HK-2 (cell line): ENCODE data around the gene TUT4.

Source experiments
- DNase-seq: peaks from one replicate; pipeline ENCODE4 v3.0.0-alpha.2; 2018; ENCODE audit not compliant: unreplicated experiment

Gene TUT4

DNA sequence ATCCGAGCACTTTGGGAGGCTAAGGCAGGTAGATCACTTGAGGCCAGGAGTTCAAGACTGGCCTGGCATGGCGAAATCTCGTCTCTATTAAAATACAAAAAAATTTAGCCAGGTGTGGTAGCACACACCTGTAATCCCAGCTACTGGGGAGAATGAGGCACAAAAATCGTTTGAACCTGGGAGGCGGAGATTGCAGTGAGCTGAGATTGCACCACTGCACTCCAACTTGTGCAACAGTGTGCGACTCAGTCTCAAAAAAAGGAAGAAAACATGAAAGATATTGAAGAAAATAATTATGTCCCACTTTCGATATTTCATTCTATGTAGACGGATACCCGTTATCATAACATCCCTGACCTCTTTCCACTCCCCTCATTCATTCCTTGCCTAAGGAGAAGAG lies 19.2 kb downstream of the TUT4 start:
- no peak for DNase-seq

DNA sequence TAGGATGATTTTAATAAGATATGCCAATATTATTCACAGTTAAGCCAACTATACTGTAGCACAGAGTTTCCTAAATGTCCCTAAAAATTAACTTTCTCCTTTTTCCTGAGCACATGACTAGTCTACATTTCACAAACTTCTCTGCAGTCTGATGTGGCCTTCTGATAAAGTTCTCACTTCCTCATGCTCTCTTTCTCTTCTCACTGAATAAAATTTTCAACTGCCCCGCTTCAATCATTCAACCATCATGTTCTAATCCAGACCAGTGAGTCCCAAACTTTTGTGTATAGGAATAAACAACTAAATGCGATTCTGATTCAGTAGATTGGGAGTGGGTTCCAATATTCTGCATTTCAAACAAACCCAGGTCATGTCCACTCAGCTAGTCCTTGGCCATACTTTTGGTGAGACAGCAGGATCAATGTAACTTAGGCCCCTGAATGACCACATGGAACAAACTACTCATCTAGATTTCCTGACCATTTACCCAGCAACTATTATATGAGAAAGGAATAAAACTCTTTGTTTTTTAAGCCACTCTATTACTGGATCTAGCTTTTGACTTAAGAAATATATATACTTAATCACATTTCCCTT lies 20.1 kb downstream of the TUT4 start:
- DNase-seq: no peak

DNA sequence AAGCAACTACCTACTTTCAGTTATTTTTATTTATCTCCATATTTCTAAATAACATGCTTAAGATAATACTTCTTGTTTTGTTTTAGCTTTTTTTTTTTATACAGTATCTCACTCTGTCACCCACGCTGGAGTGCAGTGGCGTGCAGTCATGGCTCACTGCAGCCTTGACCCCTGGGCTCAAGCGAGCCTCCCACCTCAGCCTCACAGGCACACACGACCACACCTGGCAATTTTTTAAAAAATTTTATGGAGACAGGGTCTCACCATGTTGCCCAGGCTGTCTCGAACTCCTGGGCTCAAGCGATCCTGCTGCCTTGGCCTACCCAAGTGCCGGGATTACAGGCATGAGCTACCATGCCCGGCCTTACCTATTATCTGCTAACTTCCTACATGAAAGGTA lies 20.6 kb downstream of the TUT4 start:
- DNase-seq: no peak

DNA sequence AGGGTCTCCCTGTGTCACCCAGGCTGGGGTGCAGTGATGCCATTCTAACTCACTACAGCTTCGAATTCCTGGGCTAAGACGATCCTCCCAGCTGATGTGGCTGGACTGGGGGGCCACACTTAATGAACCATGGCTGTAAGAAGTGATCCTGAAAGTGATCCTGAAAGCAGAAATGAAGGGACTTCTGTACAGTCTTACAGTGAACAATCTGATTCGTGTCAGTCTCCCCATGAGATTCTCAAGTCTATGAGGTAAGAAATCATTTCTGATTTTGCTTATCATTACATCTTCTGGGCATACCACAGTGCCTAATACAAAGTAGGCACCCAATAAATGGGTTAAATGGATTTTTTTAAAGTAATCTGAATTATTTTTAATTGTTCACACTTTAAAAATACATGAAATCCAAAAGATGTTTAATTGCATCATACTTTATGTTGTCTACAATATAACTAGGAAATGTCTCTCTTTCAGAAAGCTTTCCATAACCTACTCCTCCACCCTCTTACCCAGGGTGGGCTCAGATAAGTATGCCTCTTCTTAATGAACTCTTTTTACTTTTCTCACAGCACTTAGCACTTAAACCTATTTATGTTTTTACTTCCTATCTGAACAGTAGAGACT lies 21.5 kb downstream of the TUT4 start:
- no peak for DNase-seq

DNA sequence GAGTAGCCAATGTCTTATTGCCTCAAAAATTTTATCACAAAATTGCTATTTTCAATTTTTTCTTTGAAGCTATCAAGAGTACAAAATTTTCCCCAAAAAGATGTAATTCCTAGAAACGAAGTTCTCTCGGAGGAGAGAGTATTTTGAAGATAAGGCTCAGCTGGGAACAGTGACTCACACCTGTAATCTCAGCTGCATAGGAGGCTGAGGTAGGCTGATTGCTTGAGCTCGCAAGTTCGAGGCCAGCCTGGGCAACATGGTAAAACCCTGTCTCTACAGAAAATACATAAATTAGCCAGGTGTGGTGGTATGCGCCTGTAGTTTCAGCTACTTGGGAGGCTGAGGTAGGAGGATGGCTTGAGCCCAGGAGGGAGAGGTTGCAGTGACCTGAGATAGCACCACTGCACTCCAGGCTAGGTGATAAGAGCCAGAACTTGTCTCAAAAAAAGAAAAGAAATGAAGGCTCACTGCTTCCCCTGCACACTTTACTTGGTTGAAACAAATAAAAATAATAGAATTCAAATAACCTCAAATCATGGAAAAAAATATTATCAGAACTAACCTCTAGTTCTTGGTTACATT lies 22.2 kb downstream of the TUT4 start:
- DNase-seq: no peak

DNA sequence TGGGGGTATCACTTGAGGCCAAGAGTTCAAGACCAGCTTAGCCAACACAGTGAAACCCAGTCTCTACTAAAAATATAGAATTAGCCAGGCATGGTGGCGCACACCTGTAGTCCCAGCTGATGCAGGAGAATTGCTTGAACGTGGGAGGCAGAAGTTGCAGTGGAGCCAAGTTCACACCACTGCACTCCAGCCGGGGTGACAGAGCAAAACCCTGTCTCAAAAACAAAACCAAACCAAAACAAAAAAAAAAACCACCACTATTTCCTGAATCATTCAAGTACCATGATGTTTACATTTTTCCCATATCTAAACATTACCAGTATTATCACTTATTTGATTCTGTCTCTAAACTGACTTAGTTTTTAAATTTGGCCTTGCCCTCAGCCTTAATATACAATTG lies 29.5 kb downstream of the TUT4 start:
- no peak for DNase-seq

DNA sequence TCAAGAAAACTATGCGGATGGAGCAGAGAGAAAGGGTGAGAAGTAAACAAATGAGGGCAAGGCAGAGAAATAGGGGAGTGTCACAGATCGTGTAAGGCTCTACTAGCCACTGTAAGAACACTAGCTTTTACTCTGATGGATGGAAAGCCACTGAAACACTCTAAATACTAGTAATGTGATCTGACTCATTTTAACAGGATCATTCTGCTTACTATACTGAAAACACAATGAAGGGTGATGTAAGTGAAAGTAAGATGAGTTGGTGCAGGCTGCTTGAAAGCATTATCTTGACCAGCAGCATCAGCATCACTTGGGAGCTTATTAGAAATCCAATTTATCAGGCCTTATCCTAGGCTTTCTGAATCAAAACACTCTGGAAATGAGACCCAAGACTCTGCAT lies 32.7 kb downstream of the TUT4 start:
- DNase-seq: no peak

DNA sequence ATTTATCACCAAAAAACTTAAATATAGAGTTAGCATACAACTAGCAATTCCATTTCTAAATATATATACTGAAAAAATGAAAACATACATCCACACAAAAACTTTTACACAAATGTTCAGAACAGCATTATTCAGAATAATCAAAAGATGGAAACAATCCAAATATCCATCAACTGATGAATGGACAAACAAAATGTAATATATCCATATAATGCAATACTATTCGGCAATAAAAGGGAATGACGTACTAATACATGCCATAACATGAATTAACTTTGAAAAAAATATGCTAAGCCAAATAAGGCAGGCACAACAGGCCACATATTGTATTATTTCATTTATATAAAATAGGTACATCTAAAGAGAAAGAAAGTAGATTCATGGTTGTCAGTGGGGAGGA lies 33.9 kb downstream of the TUT4 start:
- DNase-seq: no peak

DNA sequence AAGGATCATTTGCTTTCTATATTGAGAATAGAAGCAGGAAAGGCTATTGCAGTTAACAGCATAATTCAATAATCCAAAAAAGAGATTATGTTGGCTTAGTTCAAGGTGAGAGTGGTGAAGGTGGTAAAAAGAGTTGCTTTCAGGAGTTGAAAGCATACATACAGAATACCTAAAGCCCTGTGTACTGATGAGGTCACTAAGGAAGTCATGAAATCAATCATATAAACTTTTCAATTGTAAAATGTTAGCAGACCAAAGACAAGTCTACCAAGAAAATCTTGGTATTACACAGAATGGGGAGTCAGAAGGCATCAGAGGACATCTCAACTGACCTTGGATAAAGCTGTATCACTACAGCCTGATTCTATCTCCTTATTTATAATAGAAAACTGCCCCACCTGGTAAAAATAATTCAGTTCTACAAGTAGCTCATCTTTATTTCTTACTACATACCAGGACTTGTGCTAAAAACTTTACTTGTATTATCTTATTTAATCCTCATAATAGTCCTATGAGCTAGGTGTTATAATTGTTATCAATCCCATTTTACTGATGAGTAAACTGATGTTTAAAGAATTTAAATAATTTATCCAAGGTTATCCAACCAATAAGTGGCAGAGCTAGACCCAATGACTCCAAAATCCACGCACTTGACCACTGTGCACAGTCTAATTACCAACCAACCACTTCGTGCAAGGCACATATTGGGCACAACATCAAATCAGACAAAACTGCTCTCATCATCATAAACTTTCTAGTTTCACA lies 40.9 kb downstream of the TUT4 start:
- DNase-seq: no peak

DNA sequence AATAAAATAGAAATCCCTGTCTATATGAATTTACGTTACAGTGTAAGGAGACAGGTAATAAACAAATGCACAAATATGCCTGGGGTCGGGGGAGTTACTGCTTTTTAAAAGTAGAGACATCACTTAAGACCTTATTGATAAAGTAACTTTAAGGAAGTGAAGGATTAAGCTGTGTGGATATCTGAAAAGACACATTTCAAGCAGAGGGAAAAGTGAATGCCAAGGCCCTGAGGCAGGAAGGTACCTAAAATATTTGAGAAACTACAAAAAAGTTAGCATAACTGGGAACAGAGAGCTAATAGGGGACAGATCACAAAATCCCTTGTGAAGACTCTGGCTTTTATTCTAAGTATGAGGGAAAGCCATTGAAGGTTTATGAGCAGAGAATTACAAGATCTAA lies 41.5 kb downstream of the TUT4 start:
- no peak for DNase-seq

DNA sequence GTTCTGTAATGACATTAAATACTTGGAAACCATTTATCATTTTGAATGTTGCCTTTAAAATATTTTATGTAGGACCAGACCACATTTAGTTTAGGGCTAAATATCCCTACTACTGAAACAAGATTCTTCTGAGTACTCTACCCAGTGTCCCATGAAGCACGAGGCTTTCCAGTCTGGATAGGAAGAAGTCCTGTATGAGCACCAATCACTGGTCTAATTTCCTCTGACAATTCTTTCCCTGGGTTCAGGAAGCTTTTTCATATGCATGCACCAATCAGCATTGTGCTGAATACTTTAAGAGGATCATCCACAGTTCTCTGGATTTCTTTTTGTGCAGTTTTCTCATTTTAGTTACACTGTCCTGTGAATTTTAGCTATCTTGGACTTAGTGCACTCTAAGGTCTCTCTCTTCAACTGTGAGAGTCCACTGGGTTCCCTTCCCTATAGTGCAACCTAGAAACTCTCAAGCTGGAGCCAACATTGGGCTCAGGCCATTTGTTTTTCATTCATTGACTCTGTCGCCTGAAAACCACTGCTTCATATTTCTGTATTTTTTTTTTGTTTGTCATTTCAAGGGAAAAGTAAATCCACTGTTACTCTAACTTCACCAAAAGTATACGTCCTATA lies 45.9 kb downstream of the TUT4 start:
- DNase-seq: no peak

DNA sequence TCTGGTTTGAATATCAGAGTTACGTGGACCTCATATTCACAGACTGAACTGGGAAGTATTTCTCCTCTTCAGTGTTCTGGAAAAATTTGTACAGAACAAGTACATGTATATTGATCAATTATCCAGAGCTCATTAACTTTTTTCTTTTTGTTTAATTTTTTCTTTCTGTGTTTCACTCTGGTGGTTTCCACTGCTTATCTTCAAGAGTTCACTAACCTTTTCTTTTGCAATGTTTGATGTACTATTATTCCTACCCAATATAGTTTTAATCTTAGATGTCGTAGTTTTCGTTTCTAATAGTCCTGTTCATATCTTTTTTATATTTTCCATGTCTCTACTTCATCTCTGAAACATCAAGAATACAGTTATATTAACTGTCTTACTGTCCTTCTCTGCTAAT lies 46.5 kb downstream of the TUT4 start:
- no peak for DNase-seq

DNA sequence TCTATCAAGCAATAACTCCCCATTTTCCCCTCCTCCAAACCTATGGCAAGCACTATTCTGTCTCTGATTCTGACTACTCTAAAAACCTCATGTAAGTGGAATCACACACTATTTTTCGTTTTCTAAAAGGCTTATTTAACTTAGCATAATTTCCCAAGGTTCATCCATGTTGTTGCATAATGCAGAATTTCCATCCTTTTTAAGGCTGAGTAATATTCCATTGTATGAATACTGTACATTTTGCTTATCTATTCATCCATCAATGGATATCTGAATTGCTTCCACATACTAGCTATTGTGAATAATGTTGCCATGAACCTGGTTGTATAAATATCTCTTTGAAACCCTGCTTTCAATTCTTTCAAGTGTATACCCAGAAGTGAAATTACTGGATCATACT lies 48.2 kb downstream of the TUT4 start:
- DNase-seq: no peak

DNA sequence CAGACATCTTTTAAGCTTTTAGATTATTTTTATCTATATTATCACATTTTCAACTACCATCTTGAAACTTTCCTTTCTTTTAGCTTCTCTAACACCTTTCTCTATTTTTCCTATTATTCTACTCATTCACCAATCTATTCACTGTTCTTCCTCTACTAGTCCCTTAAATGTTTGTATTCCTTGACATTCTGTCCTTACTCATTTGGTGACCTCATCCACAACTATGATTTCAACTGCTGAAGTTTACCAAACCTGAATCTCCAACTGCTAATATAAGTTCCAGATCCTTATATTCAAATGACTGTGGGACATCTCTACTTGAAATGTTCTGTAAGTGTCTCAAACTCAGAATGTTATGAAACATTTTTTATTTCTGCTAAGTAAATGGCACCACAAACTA lies 49.2 kb downstream of the TUT4 start:
- no peak for DNase-seq

DNA sequence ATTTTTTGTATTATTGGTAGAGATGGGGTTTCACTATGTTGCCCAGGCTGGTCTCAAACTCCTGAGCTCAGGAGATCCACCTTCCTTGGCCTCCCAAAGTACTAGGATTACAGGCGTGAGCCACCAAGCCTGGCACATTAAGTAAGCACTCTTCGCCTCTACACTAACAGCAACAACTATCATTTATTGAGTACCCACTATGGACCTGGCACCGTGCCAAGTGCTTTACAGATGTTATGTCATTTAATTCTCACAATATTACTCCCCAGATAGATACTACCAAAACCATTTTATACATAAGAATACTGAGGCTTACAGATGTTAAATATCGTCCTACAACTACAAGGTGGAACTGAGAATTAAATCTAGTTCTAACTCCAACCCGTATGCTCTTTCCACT lies 50.1 kb downstream of the TUT4 start:
- DNase-seq: no peak

DNA sequence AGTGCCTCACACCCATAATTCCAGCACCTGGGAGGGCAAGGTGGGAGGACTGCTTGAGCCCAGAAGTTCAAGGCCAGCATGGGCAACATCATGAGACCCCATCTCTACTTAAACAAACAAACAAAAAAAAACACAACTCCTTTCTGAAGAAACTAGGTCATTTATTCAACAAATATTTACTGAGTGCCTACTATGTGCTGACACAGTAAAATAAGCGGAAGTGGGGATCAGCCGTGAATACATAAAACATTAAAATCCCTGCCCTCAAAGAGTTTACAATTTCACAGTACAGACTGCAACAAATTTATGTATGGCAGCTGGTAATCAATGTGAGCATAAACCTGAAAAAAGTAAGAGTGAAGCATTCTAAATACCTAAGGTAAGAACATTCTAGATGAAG lies 65.3 kb downstream of the TUT4 start:
- no peak for DNase-seq

DNA sequence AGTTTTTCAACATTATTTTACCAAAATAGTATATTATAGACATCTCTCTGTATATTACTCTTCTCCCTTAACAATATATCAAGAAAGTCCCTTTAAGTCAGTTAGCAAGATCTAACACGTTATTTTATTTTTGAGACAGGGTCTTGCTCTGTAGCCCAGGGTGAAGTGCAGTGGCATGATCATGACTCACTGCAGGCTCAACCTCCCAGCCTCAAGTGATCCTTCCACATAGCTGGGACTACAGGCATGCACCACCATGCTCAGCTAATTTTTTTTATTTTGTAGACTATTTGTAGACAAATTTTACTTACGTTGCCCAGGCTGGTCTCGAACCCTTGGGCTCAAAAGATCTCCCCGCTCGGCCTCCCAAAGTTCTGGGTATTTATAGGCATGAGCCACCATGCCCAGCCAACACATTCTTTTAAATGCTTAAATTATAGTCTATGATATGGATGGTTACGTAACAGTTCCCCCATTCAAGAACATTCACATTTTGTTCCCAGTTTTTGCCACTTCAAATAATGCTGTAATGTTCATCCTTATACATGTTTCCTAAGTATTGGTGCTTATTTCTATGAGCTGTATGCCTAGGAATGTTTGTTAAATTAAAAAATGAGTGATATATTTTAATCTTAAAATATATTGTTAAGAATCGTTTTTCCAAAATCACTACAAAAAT lies 70.4 kb downstream of the TUT4 start:
- no peak for DNase-seq

DNA sequence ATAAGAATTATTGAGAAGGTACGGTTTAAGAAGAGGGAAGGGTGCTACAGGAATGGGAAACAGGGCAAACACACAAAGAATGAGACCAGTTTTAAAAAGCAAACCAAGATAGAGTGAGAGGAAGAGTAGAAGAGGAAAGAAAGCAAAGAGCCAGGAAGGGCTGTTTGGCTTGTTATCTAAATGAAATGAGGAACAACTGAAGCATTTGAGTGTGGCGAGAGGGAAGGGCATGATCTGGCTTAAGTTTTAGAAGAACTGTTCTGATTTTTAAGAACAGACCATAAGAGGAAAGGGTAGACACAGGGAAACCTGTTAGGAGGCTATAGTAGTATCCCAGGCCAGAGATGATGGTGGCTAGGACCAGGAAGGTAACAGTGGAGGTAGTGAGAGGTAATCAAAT lies 73.8 kb downstream of the TUT4 start:
- no peak for DNase-seq

DNA sequence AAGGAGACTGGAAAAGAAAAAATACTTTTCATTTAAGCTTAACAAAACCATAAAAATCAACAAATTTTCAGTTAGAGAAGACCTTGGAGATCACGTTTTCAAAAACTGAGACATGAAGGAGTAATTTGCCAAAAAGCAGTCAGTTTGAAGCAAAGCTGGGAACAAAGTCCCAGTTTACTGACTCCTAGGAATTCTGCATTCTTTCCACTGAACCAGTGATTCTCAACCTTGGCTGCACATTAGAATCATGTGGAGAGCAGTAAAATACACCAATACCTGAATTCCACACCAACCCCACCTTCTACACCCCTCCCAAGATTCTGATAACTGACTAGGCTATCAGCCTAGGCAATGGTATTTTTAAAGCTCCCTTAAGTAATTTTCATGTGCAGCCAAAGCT lies 75.0 kb downstream of the TUT4 start:
- no peak for DNase-seq

DNA sequence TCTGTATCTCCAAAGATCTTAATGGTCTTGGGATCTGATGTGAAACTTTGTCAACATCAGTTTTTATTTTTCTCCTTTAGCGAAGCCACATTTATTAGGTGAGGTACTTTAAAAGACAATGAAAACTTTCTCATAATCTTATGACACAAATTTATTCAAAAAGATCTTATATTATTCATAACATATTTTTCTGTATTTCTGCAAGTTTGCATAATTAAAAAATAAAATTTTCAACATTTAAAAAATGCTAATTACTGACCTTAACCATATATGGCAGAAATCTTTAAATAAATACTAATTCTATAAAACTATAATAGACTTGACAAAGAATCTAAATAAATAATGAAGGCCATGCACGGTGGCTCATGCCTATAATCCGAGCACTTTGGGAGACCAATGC lies 75.9 kb downstream of the TUT4 start:
- no peak for DNase-seq

DNA sequence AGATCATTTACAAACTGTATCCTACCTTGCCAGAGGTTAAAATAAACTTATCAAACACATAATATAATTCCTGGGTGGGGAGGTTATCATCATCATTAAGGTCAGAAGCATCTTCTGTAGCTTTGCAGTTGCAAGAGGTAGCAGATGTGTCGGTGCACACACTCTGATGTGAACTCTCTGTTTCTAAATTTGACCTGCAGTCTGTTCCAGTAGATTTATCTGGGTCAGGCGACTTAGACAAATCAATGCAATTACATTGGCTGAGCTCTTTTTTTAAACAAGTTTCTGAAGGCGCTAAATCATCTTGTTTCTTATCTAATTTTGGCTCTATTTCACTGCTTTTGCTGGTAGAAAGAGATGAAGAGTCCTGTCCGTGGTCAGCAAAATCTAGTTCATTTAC lies 78.1 kb downstream of the TUT4 start:
- DNase-seq: no peak

DNA sequence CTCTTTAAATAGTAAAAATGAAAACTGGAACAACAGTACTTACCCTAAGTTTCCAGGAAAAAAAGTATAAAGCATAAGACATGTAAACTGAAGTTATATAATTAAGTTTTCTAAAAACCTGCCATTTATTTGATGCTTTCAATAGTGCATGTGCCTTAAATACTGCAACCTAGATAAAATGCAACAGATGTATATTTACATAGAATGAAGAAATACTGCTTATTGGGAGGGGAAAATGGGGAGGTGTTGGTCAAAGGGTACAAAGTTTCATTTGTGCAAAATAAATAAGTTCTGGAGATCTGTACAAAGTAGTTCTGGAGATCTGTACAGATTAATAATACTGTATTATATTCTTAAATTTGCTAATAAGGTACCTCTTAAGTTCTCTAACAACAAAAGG lies 79.9 kb downstream of the TUT4 start:
- DNase-seq: no peak
